ENCODE results near the gene MOG. TPM values are rescaled to one million over a fixed set of nuclear protein-coding genes. Genes with fewer than 3 reads are reported as not detected.
A peak's percentile ranks its signal among the peaks of the same experiment; 100 is the strongest.

Gene MOG
- total RNA-seq, 1 experiment from 2014 or later = 0.55 TPM

DNA sequence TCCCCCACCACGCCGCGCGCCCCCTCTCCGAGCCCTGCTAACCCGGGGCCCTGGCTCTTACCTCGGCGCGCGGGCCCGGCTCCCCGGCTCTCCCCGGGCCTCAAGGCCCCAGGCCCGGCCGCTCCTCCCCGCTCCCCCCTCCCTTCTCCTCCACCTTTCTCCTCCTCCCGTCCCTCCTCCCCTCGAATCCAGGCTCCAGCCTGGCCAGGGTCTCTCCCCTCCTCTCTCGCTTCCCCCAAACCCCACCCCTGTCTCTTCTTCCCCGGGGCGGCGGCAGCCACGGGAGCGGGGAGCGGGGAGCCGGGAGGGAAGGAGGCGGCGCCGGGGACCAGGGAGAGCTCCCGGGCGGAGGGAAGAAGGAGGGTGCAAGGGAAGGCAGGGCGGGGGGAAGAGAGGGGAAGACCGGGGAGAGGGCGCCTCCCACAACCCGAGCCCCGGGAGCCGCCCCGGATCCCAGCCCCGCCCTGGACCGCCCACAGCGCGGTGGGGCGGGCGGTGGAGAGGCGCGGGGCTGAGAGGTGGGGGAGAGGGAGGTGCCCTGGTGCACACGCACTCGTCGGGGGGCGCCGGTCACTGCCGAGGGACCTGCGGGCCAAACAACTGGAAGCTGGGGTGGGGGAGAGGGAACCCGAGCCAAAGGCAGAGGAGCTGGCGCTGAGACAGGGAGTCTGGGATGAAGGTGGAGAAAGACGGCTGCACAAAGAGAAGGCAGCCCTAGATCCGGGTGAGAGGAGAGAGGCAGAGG, 23.9 kb upstream of the MOG start, which contains the start of gene GABBR1 (continued):
- TF ChIP-seq FOXP4 (CRISPR knock-in tag; IDR thresholded peaks at IDR 0.05) (peak; percentile 59; the same call in 1 of the 2 replicates), PREB (CRISPR knock-in tag; IDR thresholded peaks at IDR 0.05; ENCODE audit: borderline replicate concordance) (no peak), CREB1 (CRISPR knock-in tag; IDR thresholded peaks at IDR 0.05) (no peak), ZNF423 (CRISPR knock-in tag; IDR thresholded peaks at IDR 0.05) (peak; percentile 31; the same call in 1 of the 2 replicates), ZBTB21 (CRISPR knock-in tag; IDR thresholded peaks at IDR 0.05; ENCODE audit: borderline replicate concordance) (0 out of 2 replicates have a peak, but pooled peaks have one; percentile 17), NFE2L1 (CRISPR knock-in tag; IDR thresholded peaks at IDR 0.05) (no peak), ZNF232 (CRISPR knock-in tag; IDR thresholded peaks at IDR 0.05) (no peak), ZNF671 (CRISPR knock-in tag; IDR thresholded peaks at IDR 0.05) (no peak), NFYB (CRISPR knock-in tag; conservative IDR thresholded peaks at IDR 0.05; ENCODE audit: low read depth) (no peak), ZNF121 (CRISPR knock-in tag; IDR thresholded peaks at IDR 0.05) (no peak), E2F4 (CRISPR knock-in tag; IDR thresholded peaks at IDR 0.05; ENCODE audit: borderline replicate concordance, low read depth) (no peak), ZNF281 (CRISPR knock-in tag; IDR thresholded peaks at IDR 0.05) (0 out of 2 replicates have a peak, but pooled peaks have one; percentile 22), HMGA2 (CRISPR knock-in tag; IDR thresholded peaks at IDR 0.05) (no peak), ZBTB43 (CRISPR knock-in tag; IDR thresholded peaks at IDR 0.05) (no peak), IRF2 (CRISPR knock-in tag; IDR thresholded peaks at IDR 0.05; ENCODE audit: borderline replicate concordance, low read depth) (no peak), TEAD4 (CRISPR knock-in tag; IDR thresholded peaks at IDR 0.05) (no peak), TEAD1 (CRISPR knock-in tag; IDR thresholded peaks at IDR 0.05) (no peak), AFF4 (CRISPR knock-in tag; IDR thresholded peaks at IDR 0.05; ENCODE audit: borderline replicate concordance) (0 out of 2 replicates have a peak, but pooled peaks have one; percentile 23)
- TF ChIP-seq, protein P1, sequence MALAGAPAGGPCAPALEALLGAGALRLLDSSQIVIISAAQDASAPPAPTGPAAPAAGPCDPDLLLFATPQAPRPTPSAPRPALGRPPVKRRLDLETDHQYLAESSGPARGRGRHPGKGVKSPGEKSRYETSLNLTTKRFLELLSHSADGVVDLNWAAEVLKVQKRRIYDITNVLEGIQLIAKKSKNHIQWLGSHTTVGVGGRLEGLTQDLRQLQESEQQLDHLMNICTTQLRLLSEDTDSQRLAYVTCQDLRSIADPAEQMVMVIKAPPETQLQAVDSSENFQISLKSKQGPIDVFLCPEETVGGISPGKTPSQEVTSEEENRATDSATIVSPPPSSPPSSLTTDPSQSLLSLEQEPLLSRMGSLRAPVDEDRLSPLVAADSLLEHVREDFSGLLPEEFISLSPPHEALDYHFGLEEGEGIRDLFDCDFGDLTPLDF (CRISPR knock-in tag; IDR thresholded peaks at IDR 0.05) = no peak
- TF ChIP-seq, protein P2, sequence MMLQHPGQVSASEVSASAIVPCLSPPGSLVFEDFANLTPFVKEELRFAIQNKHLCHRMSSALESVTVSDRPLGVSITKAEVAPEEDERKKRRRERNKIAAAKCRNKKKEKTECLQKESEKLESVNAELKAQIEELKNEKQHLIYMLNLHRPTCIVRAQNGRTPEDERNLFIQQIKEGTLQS (CRISPR knock-in tag; conservative IDR thresholded peaks at IDR 0.05) = no peak
